ENCODE measurements around the gene SNRPD3. TPM values are rescaled to one million over a fixed set of nuclear protein-coding genes. Genes with fewer than 3 reads are reported as not detected.

SNRPD3 gene
- total RNA-seq, 2 experiments from 2014 or later, result 108 to 110 TPM

GRCh38 chr22:24584871-24585411 is 29.1 kb downstream of the SNRPD3 start:
- Mint-ChIP-seq H3K36me3 (no peaks in the 10 kb centered on the region), H3K4me1 (peaks cover 3% of the 10 kb centered on the region), H3K9me3 (no peaks in the 10 kb centered on the region), H3K27me3 (no peaks in the 10 kb centered on the region), H3K27ac (no peak overlapping the region), H3K4me3 (no peak overlapping the region)
- POLR2A ChIA-PET, result no interaction called here
- ATAC-seq (ENCODE audit: low read depth) (no peak), DNase-seq (no peak)

GRCh38 chr22:24585461-24585860 is 29.7 kb downstream of the SNRPD3 start:
- DNase-seq (no peak), ATAC-seq (ENCODE audit: low read depth) (no peak)
- Mint-ChIP-seq H3K27ac (no peak overlapping the region), H3K4me3 (no peak overlapping the region), H3K27me3 (no peaks in the 10 kb centered on the region), H3K9me3 (no peaks in the 10 kb centered on the region), H3K36me3 (no peaks in the 10 kb centered on the region), H3K4me1 (peaks cover 3% of the 10 kb centered on the region)
- POLR2A ChIA-PET, result no interaction called here

- H3K4me1 Mint-ChIP-seq, result peaks cover 3% of the 10 kb centered on the region
- peaks cover 1% of the 10 kb centered on the region for H3K36me3 Mint-ChIP-seq
- no peaks in the 10 kb centered on the region for H3K27me3 Mint-ChIP-seq
- ATAC-seq (ENCODE audit: low read depth) (no peak), DNase-seq (no peak)
- H3K4me3 Mint-ChIP-seq, result no peak overlapping the region
- POLR2A ChIA-PET, result no interaction called here
- H3K9me3 Mint-ChIP-seq, result no peaks in the 10 kb centered on the region
- H3K27ac Mint-ChIP-seq, result no peak overlapping the region
Measured at GRCh38 chr22:24585927-24586546, 30.2 kb downstream of the SNRPD3 start.

GRCh38 chr22:24587251-24587650 is 31.5 kb downstream of the SNRPD3 start:
- no peaks in the 10 kb centered on the region for H3K9me3 Mint-ChIP-seq
- H3K27me3 Mint-ChIP-seq, result peaks cover 2% of the 10 kb centered on the region
- peaks cover 4% of the 10 kb centered on the region for H3K4me1 Mint-ChIP-seq
- no peak overlapping the region for H3K4me3 Mint-ChIP-seq
- ATAC-seq (ENCODE audit: low read depth), result no peak
- H3K27ac Mint-ChIP-seq, result no peak overlapping the region
- POLR2A ChIA-PET, result no interaction called here
- peaks cover 1% of the 10 kb centered on the region for H3K36me3 Mint-ChIP-seq
- no peak for DNase-seq

- peaks cover 1% of the 10 kb centered on the region for H3K36me3 Mint-ChIP-seq
- H3K27me3 Mint-ChIP-seq, result peaks cover 6% of the 10 kb centered on the region
- ATAC-seq (ENCODE audit: low read depth), result no peak
- DNase-seq, result no peak
- H3K9me3 Mint-ChIP-seq, result no peaks in the 10 kb centered on the region
- H3K4me1 Mint-ChIP-seq, result peaks cover 6% of the 10 kb centered on the region
- no peak overlapping the region for H3K27ac Mint-ChIP-seq
- POLR2A ChIA-PET, result interaction anchor here (1.2 kb wide), 1 partner anchor 33 kb away, joined by 4 read pairs; the partner anchor contains the start of gene GUCD1
- no peak overlapping the region for H3K4me3 Mint-ChIP-seq
Measured at GRCh38 chr22:24587948-24588347, 32.1 kb downstream of the SNRPD3 start.

GRCh38 chr22:24588381-24588756 is 32.6 kb downstream of the SNRPD3 start:
- peaks cover 1% of the 10 kb centered on the region for H3K36me3 Mint-ChIP-seq
- H3K27ac Mint-ChIP-seq, result no peak overlapping the region
- H3K4me3 Mint-ChIP-seq, result no peak overlapping the region
- POLR2A ChIA-PET, result interaction anchor here (1.2 kb wide), 1 partner anchor 33 kb away, joined by 4 read pairs; the partner anchor contains the start of gene GUCD1
- H3K9me3 Mint-ChIP-seq, result no peaks in the 10 kb centered on the region
- H3K4me1 Mint-ChIP-seq, result peaks cover 7% of the 10 kb centered on the region
- no peak for ATAC-seq (ENCODE audit: low read depth)
- DNase-seq, result no peak
- H3K27me3 Mint-ChIP-seq, result peaks cover 6% of the 10 kb centered on the region

- no peak overlapping the region for H3K4me3 Mint-ChIP-seq
- DNase-seq, result no peak
- POLR2A ChIA-PET, result interaction anchor here (1.2 kb wide), 1 partner anchor 34 kb away, joined by 4 read pairs; the partner anchor contains the start of gene GUCD1
- H3K4me1 Mint-ChIP-seq, result peaks cover 6% of the 10 kb centered on the region
- H3K36me3 Mint-ChIP-seq, result peaks cover 1% of the 10 kb centered on the region
- H3K9me3 Mint-ChIP-seq, result no peaks in the 10 kb centered on the region
- no peak overlapping the region for H3K27ac Mint-ChIP-seq
- no peak for ATAC-seq (ENCODE audit: low read depth)
- peaks cover 6% of the 10 kb centered on the region for H3K27me3 Mint-ChIP-seq
Measured at GRCh38 chr22:24588757-24589481, 33.1 kb downstream of the SNRPD3 start.

- peaks cover 6% of the 10 kb centered on the region for H3K27me3 Mint-ChIP-seq
- peaks cover 4% of the 10 kb centered on the region for H3K4me1 Mint-ChIP-seq
- no peak overlapping the region for H3K27ac Mint-ChIP-seq
- DNase-seq, result no peak
- POLR2A ChIA-PET, result no interaction called here
- H3K36me3 Mint-ChIP-seq, result peaks cover 1% of the 10 kb centered on the region
- no peak for ATAC-seq (ENCODE audit: low read depth)
- no peaks in the 10 kb centered on the region for H3K9me3 Mint-ChIP-seq
- H3K4me3 Mint-ChIP-seq, result no peak overlapping the region
Measured at GRCh38 chr22:24589518-24590030, 33.8 kb downstream of the SNRPD3 start.

- Mint-ChIP-seq H3K36me3 (peaks cover 1% of the 10 kb centered on the region), H3K4me1 (peaks cover 4% of the 10 kb centered on the region), H3K9me3 (no peaks in the 10 kb centered on the region), H3K27me3 (peaks cover 6% of the 10 kb centered on the region), H3K4me3 (no peak overlapping the region), H3K27ac (no peak overlapping the region)
- DNase-seq, result no peak
- POLR2A ChIA-PET, result no interaction called here
- ATAC-seq (ENCODE audit: low read depth), result no peak
Measured at GRCh38 chr22:24590596-24591173, 34.9 kb downstream of the SNRPD3 start.

GRCh38 chr22:24591286-24591830 is 35.6 kb downstream of the SNRPD3 start:
- Mint-ChIP-seq H3K36me3 (peaks cover 1% of the 10 kb centered on the region), H3K4me1 (peaks cover 4% of the 10 kb centered on the region), H3K9me3 (no peaks in the 10 kb centered on the region), H3K27me3 (peaks cover 6% of the 10 kb centered on the region), H3K27ac (no peak overlapping the region), H3K4me3 (no peak overlapping the region)
- POLR2A ChIA-PET, result no interaction called here
- no peak for DNase-seq
- no peak for ATAC-seq (ENCODE audit: low read depth)

GRCh38 chr22:24592058-24592850 is 36.5 kb downstream of the SNRPD3 start:
- ATAC-seq (ENCODE audit: low read depth) (no peak), DNase-seq (no peak)
- H3K9me3 Mint-ChIP-seq, result no peaks in the 10 kb centered on the region
- peaks cover 6% of the 10 kb centered on the region for H3K27me3 Mint-ChIP-seq
- POLR2A ChIA-PET, result no interaction called here
- peak overlapping the region; percentile 69 for H3K27ac Mint-ChIP-seq
- H3K4me1 Mint-ChIP-seq, result peaks cover 7% of the 10 kb centered on the region
- peak overlapping the region; percentile 87 for H3K4me3 Mint-ChIP-seq
- H3K36me3 Mint-ChIP-seq, result peaks cover 1% of the 10 kb centered on the region

- ATAC-seq (ENCODE audit: low read depth) (peak; percentile 70), DNase-seq (peak; percentile 68)
- Mint-ChIP-seq H3K4me1 (peaks cover 10% of the 10 kb centered on the region), H3K4me3 (peak within 1 kb of the TSS; percentile 87), H3K27me3 (peaks cover 6% of the 10 kb centered on the region), H3K9me3 (no peaks in the 10 kb centered on the region), H3K27ac (peak within 1 kb of the TSS; percentile 69), H3K36me3 (peaks cover 1% of the 10 kb centered on the region)
- POLR2A ChIA-PET, result interaction anchor here (2.3 kb wide), 1 partner anchor 37 kb away, joined by 5 read pairs; the partner anchor contains the start of genes GUCD1 and SNRPD3
Measured at GRCh38 chr22:24592851-24593558, 37.2 kb downstream of the SNRPD3 start, which contains the start of gene LRRC75B. TSS of gene LRRC75B (minus strand) at chr22:24593073. CDS start at chr22:24593039, 34 bp downstream.
